ENCODE measurements around the gene SAMD3.
"Not testable (repeated sequence)": the region's sequence is repeated elsewhere in the genome, so short reads cannot be mapped to it uniquely, and the experiment has no call there.

The SAMD3 gene

GRCh38 chr6:130134582-130134981, 88.2 kb downstream of the SAMD3 start:
- DNase-seq (ENCODE audit: low read depth in 2 of 2): no peak

DNA sequence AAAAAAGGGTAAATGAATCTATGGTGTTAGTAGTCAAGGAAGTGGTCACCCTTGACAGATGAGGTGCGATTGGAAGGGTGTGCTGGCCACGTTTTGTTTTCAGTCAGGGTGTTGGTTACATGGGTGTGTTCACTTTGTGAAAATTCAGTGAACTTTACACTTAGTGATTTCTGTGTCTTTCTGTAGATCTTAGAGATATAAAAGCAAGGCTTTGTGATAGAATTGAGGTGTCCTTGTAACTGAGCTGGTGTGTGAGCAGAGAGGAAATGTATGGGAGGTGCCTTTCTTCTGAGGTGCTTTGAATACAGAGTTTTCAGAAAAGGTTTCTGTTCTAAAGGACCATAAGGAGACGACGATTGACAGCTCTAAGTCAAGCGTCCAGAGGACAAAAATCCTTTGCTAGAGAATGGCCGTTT, 90.5 kb downstream of the SAMD3 start:
- peak; percentile 46 to 50 for DNase-seq (ENCODE audit: low read depth in 2 of 2)

DNA sequence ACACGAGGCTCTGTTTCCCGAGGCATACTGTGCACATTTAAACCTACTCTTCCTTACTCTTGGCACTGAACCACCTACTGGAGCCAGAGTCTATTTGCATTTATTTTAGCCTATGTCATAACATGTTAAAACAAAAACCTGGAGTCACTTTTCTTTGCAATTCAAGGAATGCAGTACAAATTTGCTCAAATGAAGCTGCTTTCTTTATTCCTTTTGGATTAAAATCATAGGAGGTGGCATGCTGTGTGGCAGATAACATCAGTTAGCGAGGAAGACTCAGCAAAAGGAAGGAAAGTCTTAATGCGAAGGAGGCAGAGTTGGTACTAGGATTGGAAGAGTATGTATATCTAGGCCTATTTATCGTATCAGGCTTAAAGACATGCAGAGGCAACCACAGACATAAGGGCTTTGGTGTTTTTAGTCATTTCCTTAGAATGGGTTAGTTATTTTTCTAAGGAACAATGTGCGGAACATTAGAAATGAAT, 92.9 kb downstream of the SAMD3 start:
- DNase-seq (ENCODE audit: low read depth in 2 of 2): no peak

DNA sequence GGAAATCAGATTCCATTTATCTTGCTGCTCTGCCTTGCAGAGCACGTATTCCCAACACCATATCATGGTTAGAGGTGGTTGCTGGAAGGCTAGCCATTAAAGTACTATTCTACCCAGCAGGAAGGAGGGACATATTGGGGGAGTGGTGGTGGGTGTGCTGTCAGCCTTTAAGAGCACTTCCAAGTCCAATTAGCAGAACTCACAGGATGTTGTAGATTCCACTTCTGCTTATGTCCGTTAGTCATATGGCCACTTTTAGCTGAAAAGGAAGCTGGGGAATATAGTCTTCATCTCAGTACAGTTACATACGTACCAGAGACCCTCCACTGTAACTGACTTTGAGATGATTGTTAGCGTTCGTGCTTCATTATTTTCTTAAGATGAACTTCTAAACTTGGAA, 94.4 kb downstream of the SAMD3 start:
- DNase-seq (ENCODE audit: low read depth in 2 of 2): no peak

DNA sequence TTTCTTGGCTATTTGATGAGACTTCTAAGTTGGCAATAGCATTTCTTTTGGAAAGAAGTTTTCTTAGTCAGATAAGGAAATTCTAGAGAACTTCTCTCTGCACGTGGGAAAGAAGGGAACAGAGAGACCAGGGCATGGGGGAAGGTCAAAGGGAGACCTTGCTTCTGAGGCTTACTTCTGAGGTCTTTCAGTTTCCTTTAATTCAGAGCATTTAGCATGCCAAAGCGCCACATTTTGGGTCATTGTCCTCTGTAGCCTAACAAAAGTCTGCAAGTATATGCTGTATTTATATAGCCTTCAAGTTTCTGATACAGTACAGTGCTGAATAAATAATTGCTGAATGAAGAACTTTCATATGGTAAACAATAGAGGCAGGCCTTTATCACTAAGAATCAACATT, 95.6 kb downstream of the SAMD3 start:
- DNase-seq (ENCODE audit: low read depth in 2 of 2): no peak

DNA sequence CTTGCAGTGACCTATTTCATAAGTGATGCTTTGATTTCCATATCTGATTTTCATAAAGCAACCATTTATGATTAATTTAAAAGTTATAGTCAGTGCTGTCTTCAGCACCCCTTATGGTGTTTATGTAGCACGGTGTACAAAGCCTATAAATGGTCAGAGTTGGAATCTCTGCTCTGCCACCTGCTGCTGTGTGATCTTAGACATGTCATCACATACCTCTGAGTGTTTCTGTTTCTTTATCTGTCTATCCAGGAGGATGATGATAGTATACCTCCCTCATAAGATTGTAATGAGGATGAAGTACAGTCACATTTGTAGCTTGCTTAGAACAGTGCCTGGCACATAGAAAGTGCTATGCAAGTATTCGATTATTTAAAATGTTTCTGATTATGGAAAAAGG, 100.5 kb downstream of the SAMD3 start:
- no peak for DNase-seq (ENCODE audit: low read depth in 2 of 2)

DNA sequence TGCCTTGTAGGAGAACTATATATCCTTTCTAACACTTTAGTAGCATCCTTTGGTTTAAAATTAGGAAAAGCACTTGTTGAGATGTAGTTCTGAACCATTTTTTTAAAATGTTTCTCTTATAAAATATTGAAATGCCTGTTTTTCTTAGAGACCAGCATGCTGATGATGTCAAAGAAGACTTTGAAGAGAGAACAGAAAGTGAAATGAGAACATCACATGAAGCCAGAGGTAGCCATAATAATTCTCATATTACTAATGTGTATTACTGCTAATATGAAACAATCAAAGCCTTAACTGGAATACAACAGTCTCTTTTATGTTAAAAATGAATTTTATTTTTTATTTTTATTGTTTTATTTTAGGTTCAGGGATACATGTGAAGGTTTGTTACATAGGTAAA, 102.0 kb downstream of the SAMD3 start:
- no peak for DNase-seq (ENCODE audit: low read depth in 2 of 2)

GRCh38 chr6:130119211-130119610, 103.5 kb downstream of the SAMD3 start:
- DNase-seq (ENCODE audit: low read depth in 2 of 2): no peak

DNA sequence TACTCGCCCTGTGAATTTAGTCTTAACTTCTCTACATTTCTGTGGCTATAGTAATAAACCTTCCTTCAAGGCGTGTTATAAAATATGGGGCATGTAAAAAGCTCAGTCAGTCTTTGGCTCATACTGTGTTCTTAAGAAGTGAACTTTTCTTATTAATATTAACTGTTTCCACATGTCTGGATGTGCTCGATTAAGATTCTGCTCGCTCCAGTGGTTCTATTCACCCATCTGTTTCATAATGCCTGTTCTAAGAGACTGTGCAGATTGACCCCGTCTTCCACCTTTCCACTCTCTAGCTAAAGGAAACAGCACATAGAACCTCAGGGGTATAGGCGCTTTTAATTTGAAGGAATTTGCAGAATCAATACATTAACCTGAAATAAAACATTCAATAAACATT, 104.5 kb downstream of the SAMD3 start:
- no peak for DNase-seq (ENCODE audit: low read depth in 2 of 2)

DNA sequence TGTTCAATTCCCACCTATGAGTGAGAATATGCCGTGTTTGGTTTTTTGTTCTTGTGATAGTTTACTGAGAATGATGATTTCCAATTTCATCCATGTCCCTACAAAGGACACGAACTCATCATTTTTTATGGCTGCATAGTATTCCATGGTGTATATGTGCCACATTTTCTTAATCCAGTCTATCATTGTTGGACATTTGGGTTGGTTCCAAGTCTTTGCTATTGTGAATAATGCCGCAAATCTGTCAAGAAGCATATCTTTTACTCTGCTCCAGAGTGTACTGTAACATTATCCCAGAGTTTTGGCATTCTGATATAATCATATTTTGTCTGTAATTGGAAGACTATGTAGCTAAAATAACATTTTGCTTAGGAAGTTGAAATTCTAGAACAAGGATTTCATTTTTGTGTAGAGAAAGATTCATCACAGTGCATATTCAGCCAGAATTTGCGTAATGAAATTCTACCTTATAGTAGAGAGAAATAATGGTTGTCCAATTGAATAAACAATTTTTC, 105.5 kb downstream of the SAMD3 start:
- DNase-seq (ENCODE audit: low read depth in 2 of 2): not testable (repeated sequence)

DNA sequence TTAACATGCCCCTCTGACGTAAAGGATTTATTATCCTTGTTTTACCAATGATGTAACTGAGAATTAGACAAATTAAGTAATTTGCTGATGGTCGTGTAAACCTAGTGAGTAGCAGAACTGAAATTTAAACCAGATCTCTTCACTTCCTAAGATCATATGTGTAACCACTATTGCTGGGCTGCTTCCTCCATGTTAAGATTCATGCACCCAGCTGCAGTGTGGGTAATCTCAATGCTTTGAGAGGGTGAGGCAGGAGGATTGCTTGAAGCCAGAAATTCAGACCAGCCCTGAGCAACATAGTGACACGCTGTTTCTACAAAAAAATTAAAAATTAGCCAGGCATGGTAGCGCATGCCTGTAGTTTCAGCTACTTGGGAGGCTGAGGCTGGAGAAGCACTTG, 106.5 kb downstream of the SAMD3 start:
- DNase-seq (ENCODE audit: low read depth in 2 of 2): no peak

DNA sequence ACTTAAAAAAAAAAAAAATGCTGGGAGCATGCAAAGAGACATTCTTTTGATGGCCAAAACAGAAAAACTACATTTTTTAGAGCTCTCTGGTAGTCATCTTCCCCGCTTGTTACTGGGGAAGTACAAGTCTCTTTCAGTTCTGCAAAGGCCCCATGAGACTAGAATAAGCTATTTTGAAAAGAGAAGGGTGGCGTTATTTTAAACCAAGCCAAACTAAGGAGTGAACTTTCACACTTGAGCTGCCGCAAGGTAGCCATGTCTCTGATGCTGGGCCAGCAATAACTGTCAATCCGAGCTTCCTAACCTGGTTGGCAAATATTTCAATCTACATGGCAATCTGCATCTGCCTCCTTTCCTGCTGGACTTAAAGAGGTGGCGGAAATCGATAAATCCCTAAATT, 107.7 kb downstream of the SAMD3 start:
- no peak for DNase-seq (ENCODE audit: low read depth in 2 of 2)

DNA sequence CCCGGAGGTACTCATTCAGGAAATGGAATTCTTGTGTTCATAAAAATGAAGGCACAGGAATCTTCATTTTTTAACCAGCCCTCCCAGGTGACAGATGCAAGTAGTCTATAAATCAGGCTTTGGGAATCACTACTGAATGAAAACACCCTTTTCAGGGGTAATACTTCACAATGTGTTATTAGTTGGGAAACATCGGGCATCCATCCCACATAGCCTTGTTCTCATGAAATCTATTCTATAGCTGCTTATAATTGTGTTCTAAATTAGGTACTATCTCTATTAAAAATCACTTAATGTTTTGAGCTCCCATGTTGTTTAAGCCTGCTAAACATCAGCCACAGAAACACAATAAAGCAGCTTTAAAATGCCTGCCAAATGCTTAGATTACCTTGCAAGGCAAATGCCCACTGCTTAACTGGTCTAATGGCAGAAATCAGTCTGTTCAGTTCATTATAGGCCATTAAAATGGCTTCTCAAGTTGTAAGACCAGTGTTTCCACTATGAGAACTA, 109.5 kb downstream of the SAMD3 start:
- DNase-seq (ENCODE audit: low read depth in 2 of 2): no peak

DNA sequence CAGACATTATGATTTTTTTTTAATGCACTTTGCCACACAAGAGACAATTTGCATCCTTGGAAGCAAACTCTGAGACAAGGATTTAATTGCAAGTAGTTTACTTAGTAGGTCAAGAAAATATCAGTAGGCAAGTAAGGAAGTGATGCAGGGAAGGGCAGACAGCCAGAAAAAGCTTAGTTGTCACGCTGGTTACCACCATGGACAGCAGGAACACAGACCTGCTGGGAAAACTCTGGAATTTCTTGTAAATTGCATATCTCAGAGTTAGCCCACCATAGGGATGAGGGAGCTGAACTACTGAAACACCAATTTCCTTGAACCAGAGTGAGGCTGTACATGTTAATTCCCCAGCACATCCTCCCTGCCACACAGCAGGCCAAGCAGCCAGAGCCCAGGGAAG, 111.7 kb downstream of the SAMD3 start:
- no peak for DNase-seq (ENCODE audit: low read depth in 2 of 2)

GRCh38 chr6:130107710-130108109, 115.0 kb downstream of the SAMD3 start:
- no peak for DNase-seq (ENCODE audit: low read depth in 2 of 2)

DNA sequence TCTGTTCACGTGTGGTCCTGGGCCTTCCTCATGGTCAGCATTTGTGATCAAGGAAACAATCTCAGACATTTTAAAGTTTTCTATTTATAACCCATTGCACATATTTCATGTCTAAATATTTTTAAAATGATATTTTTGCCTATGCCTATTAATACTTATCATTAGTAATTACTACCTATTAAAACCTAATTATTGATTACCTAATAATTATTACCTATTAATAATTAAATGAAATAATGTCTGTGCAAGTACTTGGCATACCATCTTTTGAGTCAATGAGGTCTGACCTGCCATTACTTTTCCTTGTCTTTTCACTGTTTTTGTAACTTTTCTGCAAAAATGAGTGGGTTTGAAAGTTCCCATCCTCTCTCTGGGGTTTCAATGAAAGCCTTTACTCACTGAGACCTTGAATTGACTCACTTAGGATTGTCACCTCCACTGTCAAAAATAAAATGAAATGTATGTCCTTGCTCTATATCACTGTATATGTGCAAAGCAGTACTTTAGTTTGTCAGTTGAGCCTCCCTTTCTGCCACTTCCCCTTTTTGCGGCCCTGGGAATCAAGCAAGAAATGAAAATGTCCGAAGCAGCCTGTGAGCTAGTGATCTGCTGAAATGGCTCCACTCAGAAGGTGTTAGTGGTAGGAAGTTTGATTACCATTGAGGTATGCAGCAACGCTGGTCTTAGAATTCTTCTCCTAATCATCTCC, 116.6 kb downstream of the SAMD3 start:
- no peak for DNase-seq (ENCODE audit: low read depth in 2 of 2)

GRCh38 chr6:130099119-130099518, 123.6 kb downstream of the SAMD3 start:
- no peak for DNase-seq (ENCODE audit: low read depth in 2 of 2)

- no peak for DNase-seq (ENCODE audit: low read depth in 2 of 2)
Measured at GRCh38 chr6:130098317-130098716, 124.4 kb downstream of the SAMD3 start.
